ES-I3 (cell line): Measurements from ENCODE around the gene RGL3.
"Not testable (repeated sequence)": the region's sequence is repeated elsewhere in the genome, so short reads cannot be mapped to it uniquely, and the experiment has no call there.

Experiments used
- H3K36me3 ChIP-seq: 2 replicates; pipeline ENCODE4 v1.6.1; 2013; ENCODE audit warnings: mild to moderate bottlenecking, low read length, control low read depth, moderate library complexity; ENCODE audit not compliant: insufficient read depth
- H3K4me1 ChIP-seq: 2 replicates; pipeline ENCODE4 v1.6.1; 2013; ENCODE audit warnings: mild to moderate bottlenecking, control low read depth, low read length; ENCODE audit not compliant: insufficient read depth
- H3K9ac ChIP-seq: 2 replicates; pipeline ENCODE4 v1.6.1; 2013; ENCODE audit warnings: low read depth, mild to moderate bottlenecking, low read length, moderate library complexity
- H3K9me3 ChIP-seq: 2 replicates; pipeline ENCODE4 v1.6.1; 2013; ENCODE audit warnings: mild to moderate bottlenecking, low read length, moderate library complexity; ENCODE audit not compliant: control insufficient read depth, insufficient read depth

Gene RGL3

DNA sequence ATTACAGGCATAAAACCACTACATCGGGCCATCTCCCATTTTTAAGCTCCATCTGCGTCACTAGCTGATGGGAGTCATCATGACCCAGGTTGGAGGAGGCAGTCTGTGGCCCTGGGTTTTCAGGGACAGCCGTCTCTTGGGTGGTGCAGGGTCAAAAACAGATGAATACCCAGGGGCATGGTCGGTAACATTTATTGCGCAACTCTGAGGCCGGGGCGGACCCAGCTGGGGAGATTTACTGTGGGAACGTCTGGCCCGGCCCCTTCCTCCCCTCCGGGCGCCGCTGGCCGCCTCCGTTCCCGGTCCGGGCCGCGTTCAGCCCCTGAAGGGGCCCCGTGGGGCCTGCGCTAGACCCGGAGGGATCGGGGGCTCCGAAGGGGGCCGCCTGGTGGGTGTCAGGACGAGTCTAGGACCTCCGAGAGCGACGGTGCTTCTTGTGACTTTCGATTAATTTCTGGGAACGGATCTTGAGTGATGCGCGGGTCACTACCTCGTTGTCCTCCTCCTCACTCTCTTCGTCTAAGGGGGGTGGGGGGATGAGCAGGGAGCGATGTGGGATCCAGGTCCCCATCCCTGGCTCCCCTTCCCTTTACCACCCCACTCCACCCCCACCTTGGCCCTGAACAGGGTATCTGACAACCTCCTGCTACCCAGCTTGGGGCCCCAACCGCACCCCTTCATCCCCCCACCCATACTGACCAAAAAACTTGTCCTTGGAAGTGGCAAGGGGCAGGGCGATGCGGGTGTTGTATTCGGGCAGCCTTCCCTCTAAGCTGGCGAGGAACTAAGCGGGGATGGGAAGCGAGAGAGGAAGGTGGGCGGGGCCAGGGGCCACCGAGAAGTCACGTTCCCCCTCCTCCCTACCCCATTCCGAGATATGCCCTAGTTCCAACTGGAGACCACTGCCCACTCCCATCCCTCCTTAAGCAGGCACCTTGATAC lies 1.6 kb upstream of the RGL3 start:
- Histone ChIP-seq H3K36me3 (no peaks in the 10 kb centered on the region), H3K9ac (peak overlapping the region; percentile 47; the same call in 1 of the 2 replicates), H3K9me3 (no peaks in the 10 kb centered on the region), H3K4me1 (peaks cover 8% of the 10 kb centered on the region; the same call in 1 of the 2 replicates)

DNA sequence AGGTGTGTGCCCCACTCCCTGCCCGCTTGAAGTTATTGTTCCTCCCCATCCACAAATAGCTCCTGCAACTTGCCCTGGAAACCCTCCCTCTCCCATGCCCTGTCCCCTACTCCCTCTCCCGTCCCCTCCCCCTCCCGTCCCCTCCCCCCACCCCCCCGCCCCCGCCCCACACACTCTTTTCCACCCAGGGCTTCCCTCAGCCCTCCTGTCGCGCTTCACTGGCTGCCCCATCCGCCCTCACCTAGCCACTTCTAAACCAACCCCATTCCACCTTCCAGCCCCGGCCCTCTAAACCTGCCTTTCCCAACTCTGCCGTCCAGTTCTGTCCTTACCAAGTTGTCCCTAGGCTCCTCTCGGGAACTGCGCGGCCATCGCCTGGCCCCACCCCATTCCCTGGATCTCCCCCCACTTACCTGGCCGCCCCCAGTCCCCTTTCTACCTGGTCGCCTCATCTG lies 993 bp downstream of the RGL3 start:
- Histone ChIP-seq H3K9ac (peak overlapping the region; percentile 76; the same call in 1 of the 2 replicates), H3K36me3 (no peaks in the 10 kb centered on the region), H3K4me1 (peaks cover 8% of the 10 kb centered on the region; the same call in 1 of the 2 replicates), H3K9me3 (no peaks in the 10 kb centered on the region)

DNA sequence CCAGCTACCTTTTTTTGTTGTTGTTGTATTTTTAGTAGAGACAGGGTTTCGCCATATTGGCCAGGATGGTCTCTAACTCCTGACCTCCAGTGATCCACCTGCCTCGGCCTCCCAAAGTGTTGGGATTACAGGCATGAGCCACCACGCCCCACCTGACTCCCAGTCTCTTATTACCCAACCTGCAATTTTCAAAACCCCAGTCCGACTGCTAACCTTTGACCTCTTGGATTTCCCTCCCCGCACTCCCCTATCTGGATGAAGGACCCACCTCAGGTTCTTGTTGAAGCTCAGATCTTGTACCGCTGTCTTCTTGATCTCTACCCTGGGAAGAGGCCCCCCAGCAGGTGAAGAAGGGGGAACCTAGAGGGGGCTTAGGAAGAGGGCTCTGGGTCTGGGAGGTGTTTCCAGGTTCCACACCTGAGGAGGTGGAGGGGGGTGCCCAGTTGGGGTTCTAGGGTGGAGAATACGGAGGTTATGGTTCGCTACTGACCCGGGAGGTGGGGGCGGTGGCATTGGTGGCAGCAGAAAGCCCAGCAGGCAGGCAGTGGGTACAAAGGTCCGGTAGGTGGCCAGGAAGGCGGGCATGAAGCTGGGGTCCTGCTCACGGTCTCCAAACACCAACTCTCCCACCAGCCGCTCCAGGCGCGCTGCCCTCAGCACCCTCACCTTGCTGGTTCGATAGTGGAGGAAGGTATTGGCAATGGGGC lies 2.6 kb downstream of the RGL3 start:
- Histone ChIP-seq H3K9ac (no peak overlapping the region), H3K36me3 (no peaks in the 10 kb centered on the region), H3K9me3 (no peaks in the 10 kb centered on the region), H3K4me1 (peaks cover 8% of the 10 kb centered on the region; the same call in 1 of the 2 replicates)

DNA sequence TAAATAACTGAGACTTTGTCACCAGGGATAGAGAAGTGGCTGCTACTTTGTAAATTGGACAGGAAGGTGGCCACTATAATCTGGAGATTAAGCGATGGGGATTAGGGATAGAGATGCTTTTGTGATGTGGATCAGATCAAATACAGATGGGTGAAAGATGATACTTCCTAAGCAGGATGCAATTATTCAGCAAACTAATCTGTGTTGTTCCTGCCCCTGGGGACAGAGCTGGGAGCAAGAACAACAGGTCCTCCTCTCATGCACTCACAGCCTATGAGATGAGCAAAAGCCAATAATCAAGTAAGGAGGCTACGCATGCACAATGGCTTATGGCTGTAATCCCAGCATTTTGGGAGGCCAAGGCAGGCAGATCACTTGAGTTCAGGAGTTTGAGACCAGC lies 4.6 kb downstream of the RGL3 start:
- H3K4me1 ChIP-seq, result peaks cover 3% of the 10 kb centered on the region; the same call in 1 of the 2 replicates

DNA sequence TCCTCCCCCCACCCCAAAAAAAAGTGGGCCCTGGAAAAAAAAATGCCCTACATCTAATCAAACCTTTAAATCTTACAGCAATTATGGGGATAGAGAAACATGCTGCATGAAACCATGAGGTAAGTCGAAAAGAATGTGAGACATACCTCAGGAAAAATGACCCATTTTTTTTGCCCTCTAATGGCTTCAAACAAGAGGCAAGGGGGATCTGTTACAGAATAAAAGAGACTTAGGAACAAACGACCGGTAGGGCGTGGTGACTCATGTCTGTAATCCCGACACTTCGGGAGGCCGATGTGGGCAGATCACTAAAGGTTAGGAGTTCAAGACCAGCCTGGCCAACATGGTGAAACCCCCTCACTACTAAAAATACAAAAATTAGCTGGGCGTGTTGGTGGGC lies 8.4 kb downstream of the RGL3 start:
- H3K4me1 ChIP-seq, result no peaks in the 10 kb centered on the region

More for the DNA sequence above, 4.6 kb downstream of the RGL3 start:
- no peak overlapping the region for H3K9ac ChIP-seq
- no peaks in the 10 kb centered on the region; the same call in 1 of the 2 replicates for H3K36me3 ChIP-seq
- H3K9me3 ChIP-seq, result no peaks in the 10 kb centered on the region

DNA sequence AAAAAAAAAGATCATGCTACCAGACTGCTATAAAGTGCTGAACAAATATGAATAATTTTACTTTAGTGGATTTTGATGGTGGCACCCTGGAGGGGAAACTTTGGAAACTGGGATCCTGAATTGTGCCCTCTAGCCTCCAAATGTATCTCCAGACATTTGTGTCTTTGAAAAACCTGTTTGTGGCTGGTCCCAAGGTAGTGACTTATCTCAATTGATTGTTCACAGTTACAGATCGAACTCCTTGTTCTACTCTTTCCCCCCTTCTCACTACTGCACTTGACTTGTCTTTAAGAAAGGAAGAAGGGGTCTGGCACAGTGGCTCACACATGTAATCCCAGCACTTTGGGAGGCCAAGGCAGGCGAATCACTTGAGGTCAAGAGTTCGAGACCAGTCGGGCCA lies 10.5 kb downstream of the RGL3 start:
- Histone ChIP-seq H3K9me3 (no peaks in the 10 kb centered on the region), H3K36me3 (no peaks in the 10 kb centered on the region; the same call in 1 of the 2 replicates), H3K9ac (no peak overlapping the region), H3K4me1 (peaks cover 8% of the 10 kb centered on the region; the same call in 1 of the 2 replicates)

More for the DNA sequence above, 8.4 kb downstream of the RGL3 start:
- Histone ChIP-seq H3K36me3 (no peaks in the 10 kb centered on the region; the same call in 1 of the 2 replicates), H3K9me3 (no peaks in the 10 kb centered on the region), H3K9ac (no peak overlapping the region)

DNA sequence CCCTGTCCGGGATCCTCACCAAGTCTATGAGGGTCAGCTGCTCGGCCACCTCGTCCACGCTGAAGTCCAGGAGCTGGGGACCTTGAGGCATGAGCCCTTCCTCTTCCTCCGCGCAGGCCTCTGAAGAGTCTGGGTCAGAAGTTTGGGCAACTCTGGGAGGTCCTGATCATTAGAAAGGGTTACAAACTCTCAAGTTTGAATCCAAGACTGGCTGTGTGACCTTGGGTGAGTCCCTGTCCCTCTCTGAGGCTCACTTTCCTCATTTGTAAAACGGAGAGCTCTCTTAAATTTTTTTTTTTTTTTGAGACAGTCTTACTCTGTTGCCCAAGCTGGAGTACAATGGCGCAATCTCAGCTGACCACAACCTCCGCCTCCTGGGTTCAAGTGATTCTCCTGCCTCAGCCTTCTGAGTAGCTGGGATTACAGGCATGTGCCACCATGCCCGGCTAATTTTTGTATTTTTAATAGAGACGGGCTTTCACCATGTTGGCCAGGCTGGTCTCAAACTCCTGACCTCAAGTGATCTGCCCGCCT lies 12.3 kb downstream of the RGL3 start:
- not testable (repeated sequence) for H3K4me1 ChIP-seq, H3K9me3 ChIP-seq, H3K36me3 ChIP-seq
- peak overlapping the region; percentile 51; the same call in 1 of the 2 replicates for H3K9ac ChIP-seq

DNA sequence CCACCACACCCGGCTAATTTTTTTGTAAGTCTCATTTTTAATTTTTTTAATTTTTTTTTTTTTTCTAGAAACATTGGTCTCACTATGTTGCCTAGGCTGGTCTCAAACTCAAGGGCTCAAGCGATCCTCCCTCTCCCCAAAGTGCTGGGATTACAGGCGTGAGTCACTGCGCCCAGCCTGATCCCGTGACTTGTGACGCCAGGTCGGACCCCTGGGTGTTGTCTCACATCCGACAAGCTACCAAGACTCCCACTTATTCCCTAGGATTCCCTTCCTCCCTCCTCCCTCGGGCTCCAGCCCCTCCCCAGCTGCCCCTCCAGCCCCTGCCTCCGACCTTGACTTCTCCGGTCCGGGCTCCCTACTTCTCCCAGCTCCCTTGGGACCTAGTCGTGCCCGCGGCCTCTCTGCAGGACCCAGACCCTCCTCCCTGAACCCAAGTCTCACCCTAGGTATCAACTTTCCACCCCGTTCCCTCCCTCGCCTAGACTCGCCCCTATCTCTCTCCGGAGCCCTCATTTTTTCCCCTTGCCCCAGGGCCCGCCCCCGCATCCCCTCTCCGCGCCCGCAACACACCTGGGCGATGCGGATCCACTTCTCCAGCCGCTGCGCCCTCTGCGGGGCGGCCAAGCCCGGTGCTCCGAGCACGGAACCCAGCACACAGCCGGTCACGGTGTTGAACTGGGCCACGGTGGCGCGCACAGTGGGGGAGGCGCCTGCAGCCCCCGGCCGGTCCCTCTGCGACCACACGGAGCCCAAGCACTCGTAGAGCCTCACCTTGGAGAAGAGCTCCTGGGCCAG lies 13.1 kb downstream of the RGL3 start:
- Histone ChIP-seq H3K9ac (peak overlapping the region; percentile 51; the same call in 1 of the 2 replicates), H3K36me3 (no peaks in the 10 kb centered on the region; the same call in 1 of the 2 replicates), H3K9me3 (no peaks in the 10 kb centered on the region), H3K4me1 (peaks cover 8% of the 10 kb centered on the region; the same call in 1 of the 2 replicates)

DNA sequence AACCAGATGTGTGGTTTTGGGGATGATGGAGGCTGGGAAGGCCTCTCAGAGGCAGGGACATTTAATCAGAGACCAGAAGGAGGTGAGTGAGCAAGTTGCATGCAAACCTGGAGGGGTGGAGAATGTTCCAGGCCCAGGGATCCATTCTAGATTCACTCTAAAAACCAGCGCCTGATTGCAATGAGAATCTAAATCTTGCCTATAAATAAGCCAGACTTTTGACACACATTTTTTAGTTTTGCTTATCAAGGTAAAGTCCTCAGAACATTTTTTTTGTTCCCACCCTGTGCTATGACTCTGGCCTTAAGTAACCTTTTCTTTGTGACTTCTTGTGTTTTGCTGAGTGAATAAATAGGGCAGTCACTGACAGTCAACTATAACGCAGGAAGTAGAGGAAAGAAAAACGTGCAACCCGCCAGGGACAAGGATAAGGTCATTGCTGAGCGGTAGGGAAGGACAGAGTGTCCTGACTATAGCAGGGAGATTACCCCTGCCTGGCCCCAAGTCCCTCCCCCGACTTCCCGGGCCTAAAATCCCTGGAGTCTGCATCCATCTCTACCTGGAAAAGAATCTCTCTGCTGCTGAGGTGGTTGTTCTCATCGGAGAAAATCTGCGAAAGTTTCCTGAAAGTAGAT lies 14.4 kb downstream of the RGL3 start:
- H3K9me3 ChIP-seq, result no peaks in the 10 kb centered on the region
- H3K9ac ChIP-seq, result no peak overlapping the region
- no peaks in the 10 kb centered on the region; the same call in 1 of the 2 replicates for H3K36me3 ChIP-seq
- H3K4me1 ChIP-seq, result peaks cover 8% of the 10 kb centered on the region; the same call in 1 of the 2 replicates

DNA sequence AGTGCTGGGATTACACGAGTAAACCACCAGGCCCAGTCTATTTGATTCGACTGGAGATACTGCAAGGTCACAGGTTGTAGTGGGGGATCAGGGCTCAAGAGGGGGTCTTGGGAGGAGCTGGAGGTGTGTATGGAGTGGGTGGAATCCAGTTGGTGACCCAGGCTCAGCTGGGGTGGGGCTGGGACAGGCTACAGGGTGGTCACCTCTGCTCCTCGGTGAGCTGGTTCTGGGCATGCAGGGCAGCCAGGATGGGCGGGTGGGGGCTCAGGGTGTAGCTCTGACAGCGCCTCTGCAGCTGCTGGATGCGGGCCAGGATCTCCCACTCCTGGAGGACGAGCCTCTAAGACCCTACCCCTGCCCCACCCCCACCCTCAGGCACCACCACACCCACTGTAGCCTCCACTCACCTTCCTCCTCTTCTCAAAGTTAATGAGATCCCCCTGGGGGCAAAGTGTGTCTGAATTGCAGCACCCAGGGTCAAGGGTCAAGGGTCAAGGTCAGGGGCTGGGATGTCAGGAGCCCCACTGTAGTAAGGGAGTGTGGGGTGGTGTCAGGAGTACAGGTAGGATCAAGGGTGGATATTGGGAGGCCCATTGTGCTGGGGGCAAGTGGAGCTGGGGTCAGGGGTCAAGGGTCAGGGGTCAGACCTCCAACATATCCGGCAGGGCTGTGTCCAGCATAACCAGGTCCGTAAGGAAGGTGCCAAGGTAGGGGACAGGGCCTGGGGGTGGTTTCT lies 17.1 kb downstream of the RGL3 start:
- H3K9me3 ChIP-seq, result no peaks in the 10 kb centered on the region
- no peak overlapping the region for H3K9ac ChIP-seq
- H3K4me1 ChIP-seq, result peaks cover 8% of the 10 kb centered on the region; the same call in 1 of the 2 replicates
- no peaks in the 10 kb centered on the region for H3K36me3 ChIP-seq

DNA sequence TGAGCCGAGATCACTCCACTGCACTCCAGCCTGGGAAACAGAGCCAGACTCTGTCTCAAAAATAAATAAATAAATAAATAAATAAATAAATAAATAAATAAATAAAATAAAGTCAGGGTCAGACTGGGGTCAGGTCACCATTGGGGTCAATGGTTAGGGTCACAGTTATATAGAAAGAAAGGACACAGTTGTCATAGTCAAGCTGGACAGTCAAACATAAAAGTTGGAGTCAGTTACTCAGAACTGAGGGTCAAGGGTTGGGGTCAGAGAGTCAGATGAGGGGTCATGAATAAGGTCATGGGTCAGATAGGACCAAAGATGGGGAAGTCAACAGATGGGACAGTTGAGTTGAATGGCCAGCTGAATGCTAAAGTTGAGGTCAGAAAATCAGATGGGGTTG lies 18.3 kb downstream of the RGL3 start:
- peaks cover 8% of the 10 kb centered on the region; the same call in 1 of the 2 replicates for H3K4me1 ChIP-seq
- no peak overlapping the region for H3K9ac ChIP-seq
- H3K9me3 ChIP-seq, result no peaks in the 10 kb centered on the region
- no peaks in the 10 kb centered on the region for H3K36me3 ChIP-seq

DNA sequence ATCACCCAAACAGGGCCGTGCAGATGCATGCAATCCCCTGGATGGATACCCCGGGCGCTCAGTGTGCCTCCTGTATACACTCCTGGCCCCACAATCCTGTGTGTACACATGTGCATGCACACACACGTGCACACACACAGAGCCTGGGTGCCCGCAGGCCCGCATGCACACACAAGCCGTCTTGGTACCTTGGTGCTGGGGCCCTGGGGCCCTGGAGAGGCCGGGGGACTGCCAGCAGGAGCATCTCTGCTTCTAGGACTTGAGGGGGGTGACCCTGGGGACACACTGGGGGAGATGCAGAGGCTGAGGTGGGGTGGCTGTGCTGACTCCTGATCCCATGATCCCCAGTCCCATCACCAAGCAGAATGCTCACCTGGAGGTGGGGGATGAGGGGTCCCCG lies 19.4 kb downstream of the RGL3 start:
- peaks cover 2% of the 10 kb centered on the region; the same call in 1 of the 2 replicates for H3K4me1 ChIP-seq
- no peaks in the 10 kb centered on the region for H3K9me3 ChIP-seq
- no peak overlapping the region for H3K9ac ChIP-seq
- no peaks in the 10 kb centered on the region for H3K36me3 ChIP-seq
